ENCODE data around the gene CCL18.
"Not testable (repeated sequence)": the region's sequence is repeated elsewhere in the genome, so short reads cannot be mapped to it uniquely, and the experiment has no call there.

- TF ChIP-seq REST (IDR thresholded peaks at IDR 0.05; ENCODE audit: borderline replicate concordance); TAF1 (IDR thresholded peaks at IDR 0.05; ENCODE audit: low read depth); RAD21 (conservative IDR thresholded peaks at IDR 0.05): not testable (repeated sequence)
- TF ChIP-seq, protein P1, sequence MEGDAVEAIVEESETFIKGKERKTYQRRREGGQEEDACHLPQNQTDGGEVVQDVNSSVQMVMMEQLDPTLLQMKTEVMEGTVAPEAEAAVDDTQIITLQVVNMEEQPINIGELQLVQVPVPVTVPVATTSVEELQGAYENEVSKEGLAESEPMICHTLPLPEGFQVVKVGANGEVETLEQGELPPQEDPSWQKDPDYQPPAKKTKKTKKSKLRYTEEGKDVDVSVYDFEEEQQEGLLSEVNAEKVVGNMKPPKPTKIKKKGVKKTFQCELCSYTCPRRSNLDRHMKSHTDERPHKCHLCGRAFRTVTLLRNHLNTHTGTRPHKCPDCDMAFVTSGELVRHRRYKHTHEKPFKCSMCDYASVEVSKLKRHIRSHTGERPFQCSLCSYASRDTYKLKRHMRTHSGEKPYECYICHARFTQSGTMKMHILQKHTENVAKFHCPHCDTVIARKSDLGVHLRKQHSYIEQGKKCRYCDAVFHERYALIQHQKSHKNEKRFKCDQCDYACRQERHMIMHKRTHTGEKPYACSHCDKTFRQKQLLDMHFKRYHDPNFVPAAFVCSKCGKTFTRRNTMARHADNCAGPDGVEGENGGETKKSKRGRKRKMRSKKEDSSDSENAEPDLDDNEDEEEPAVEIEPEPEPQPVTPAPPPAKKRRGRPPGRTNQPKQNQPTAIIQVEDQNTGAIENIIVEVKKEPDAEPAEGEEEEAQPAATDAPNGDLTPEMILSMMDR (IDR thresholded peaks at IDR 0.05; ENCODE audit: poor library complexity, severe bottlenecking): not testable (repeated sequence)
Measured at GRCh38 chr17:36082482-36083120, 18.5 kb downstream of the CCL18 start.
